SU-DHL-6 (cell line): ENCODE data around the gene SUGCT.

Experiments
- CTCF ChIP-seq: fragments of 200-600 bp; sonication (generic); IDR thresholded peaks from one replicate; pipeline ENCODE4 v1.5.1; 2017; ENCODE audit warnings: antibody characterized with exemption, mild to moderate bottlenecking, low read length, moderate library complexity; ENCODE audit not compliant: insufficient read depth, poor library complexity, severe bottlenecking
- EZH2phosphoT487 ChIP-seq: fragments of 200-600 bp; sonication (generic), shearing (Covaris generic); conservative IDR thresholded peaks from 2 replicates; pipeline ENCODE4 v1.6.1; 2018; ENCODE audit warnings: mild to moderate bottlenecking, antibody characterized with exemption, low read length, moderate library complexity, mixed read lengths

GRCh38 chr7:40828686-40829600 is 694.1 kb downstream of the SUGCT start:
- no peak for TF ChIP-seq CTCF
- TF ChIP-seq EZH2phosphoT487: no peak
